HG03280 (cell line): ENCODE results near the gene GOLGA8A.
A peak's percentile ranks its signal among the peaks of the same experiment; 100 is the strongest.
"Not testable (repeated sequence)": the region's sequence is repeated elsewhere in the genome, so short reads cannot be mapped to it uniquely, and the experiment has no call there.

Source experiments
- ATAC-seq: cut with Tn5 transposase; IDR thresholded peaks from one replicate; pipeline ENCODE4 v1.9.1; 2021; ENCODE audit warnings: mild to moderate bottlenecking, moderate library complexity; ENCODE audit not compliant: unreplicated experiment

The GOLGA8A gene

DNA sequence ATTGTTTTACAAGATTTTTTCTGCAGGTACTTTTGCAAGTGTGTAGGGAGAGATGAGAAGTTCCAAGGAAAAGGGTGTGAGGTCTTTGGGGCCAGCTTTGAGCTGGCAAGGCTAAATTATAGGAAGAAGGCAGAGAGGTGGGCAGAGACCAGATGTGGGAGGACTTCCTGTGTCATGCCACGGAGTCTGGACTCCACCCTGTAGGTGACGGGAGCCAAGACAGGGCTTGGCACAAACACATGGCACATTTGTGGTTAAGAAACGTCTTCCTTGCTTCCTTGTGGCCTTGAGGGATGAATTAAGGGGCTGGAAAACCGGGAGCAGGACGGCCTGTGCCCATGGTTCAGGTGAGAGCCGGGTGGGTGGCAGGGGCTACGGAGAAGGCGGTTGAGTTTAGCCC lies 19.2 kb downstream of the GOLGA8A start:
- ATAC-seq, result not testable (repeated sequence)

- ATAC-seq, result not testable (repeated sequence)
Observed at GRCh38 chr15:34409511-34409910, 28.1 kb downstream of the GOLGA8A start.

GRCh38 chr15:34408973-34409372 lies 28.6 kb downstream of the GOLGA8A start:
- not testable (repeated sequence) for ATAC-seq

DNA sequence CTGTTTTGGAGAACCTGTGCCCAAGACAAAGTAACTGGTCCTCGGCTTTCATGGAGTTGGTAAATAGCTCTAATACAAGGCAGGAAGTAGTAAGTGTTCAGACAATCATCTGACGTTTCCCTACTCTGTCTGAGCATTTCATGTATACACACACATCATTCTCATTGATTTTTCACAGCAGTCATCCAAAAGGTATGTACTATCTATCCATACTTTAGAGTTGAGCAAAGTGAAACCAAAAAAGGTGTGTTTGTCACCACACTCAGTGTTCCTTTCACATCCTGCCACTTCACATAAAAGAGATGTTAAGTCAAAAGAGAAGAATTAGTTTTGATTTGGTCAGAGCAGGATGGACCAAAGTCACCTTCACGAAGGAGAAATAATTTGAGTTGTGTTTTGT lies 33.7 kb downstream of the GOLGA8A start:
- ATAC-seq, result peak; percentile 54

DNA sequence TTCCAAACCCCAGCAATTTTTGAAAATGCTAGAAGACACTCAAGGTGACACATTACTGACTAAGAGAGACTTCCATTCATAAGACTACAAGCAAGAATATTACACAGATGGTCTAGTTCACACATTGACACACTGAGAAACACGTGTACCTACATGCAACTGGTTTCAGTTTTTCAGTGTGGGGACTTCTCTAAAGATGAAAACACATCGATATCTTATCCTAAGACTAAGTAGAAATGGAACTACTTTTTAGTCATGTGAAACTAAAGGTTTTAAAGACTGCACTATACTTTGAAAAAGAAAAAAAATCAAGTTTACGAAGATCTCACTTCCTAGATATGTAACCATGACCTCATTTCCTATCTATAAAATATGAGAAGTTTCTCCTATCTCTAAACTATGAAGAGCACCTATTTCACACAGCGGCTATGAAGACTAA lies 34.4 kb downstream of the GOLGA8A start:
- ATAC-seq, result peak; percentile 75

- not testable (repeated sequence) for ATAC-seq
Observed at GRCh38 chr15:34397637-34398259, 39.9 kb downstream of the GOLGA8A start.

- not testable (repeated sequence) for ATAC-seq
Observed at GRCh38 chr15:34392981-34393380, 44.6 kb downstream of the GOLGA8A start.

DNA sequence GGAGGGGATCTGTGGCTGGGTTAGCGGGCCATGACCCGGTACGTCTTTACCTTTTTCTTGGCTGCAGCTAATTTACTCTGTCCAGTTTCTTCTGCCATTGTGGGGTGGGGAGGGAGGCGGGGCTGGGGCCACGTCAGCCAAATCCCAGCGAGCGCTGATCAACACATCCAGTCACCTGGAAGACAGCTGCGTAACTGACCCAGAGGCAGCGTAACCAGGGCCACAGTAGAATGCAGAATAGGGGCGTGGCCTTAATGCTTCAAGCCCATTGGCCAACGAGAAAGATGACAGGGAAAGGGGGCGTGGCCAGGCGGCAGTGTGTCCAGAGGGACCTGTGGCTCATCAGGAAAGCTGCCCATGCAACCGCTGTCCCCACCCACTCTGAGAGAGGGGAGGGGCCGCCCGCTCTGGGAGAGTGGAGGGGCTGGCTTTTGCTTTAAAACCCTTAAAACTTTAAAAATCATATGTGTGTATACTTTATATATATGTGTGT lies 48.0 kb downstream of the GOLGA8A start:
- ATAC-seq, result not testable (repeated sequence)
